Femur (tissue), 1 donor: Measurements from ENCODE around the gene SLC2A4RG.
"Not testable (repeated sequence)": the region's sequence is repeated elsewhere in the genome, so short reads cannot be mapped to it uniquely, and the experiment has no call there.

Experiments used
- DNase-seq: peaks from one replicate; pipeline ENCODE4 v3.0.0-alpha.2; 2017

Gene SLC2A4RG

GRCh38 chr20:63722967-63723622, 16.5 kb upstream of the SLC2A4RG start:
- not testable (repeated sequence) for DNase-seq

DNA sequence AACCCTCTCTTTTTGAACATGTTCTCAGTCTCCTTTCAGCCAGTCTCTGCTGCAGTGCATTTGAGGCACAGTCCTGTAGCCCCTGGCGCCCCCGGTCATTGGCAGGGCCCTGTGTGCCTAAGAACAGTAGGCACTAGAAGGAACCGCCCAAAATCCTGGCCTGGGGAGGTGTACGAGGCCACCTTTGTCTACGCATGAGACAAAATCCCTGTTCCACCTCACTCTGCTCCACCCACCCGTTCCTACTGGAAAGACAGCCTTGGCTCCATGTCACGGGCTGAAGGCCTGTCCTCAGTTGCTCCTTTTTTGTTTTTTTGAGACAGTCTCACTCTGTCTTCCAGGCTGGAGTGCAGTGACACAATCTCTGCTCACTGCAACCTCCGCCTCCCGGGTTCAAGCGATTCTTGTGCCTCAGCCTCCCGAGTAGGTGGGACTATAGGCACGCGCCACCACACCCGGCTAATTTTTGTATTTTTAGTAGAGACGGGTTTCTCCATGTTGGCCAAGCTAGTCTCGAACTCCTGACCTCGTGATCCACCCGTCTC, 9.3 kb upstream of the SLC2A4RG start:
- not testable (repeated sequence) for DNase-seq

DNA sequence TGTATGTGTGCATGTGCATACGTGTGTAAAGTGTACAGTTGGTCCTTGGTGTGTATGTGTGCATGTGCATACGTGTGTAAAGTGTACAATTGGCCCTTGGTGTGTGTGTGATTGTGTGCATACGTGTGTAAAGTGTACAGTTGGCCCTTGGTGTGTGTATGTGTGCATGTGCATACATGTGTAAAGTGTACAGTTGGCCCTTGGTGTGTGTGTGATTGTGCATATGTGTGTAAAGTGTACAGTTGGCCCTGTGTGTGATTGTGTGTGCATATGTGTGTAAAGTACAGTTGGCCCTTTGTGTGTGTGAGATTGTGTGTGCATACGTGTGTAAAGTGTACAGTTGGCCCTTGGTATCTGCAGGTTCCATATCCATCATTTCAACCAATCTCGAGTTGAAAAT, 8.2 kb upstream of the SLC2A4RG start:
- DNase-seq = no peak

DNA sequence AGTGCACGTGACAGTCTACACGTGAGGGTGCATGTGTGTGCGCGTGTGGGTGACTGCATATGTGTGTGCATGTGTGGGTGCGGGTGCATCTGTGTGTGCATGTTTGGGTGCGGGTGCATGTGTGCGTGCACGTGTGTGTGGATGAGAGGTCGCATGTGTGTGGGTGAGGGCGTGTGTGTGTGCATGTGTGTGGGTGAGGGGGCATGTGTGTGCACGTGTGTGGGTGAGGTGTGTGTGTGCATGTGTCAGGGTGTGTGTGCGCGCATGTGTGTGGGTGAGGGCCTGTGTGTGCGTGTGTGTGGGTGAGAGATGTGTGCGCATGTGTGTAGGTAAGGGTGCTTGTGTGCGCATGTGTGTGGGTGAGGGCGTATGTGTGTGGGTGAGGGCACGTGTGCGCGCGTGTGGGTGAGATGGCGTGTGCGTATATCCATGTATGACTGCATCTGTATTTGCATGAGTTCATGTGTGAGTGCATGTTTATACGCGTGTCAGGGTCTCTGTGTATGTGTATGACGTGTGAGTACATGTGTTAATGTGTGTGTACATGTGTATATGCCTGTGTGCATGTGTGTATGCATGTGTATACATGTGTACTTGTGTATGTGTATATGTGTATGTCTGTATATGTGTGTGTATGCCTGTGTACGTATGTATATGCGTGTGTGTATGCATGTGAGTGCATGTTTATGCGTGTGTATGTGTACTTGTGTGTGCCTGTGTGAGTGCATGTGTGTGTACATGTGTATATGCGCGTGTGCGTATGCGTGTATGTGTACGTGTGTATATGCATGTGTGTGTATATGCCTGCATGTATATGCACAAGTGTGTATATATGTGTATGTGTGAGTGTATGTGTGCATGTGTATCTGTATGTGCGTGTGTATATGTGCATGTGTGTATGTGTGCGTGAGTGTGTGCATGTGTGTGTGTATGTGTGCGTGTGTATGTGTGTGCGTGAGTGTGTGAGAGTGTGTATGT, 7.2 kb upstream of the SLC2A4RG start:
- DNase-seq = no peak

- no peak for DNase-seq
Observed at GRCh38 chr20:63733117-63733516, 6.5 kb upstream of the SLC2A4RG start.

GRCh38 chr20:63733579-63734081, 5.9 kb upstream of the SLC2A4RG start:
- DNase-seq = no peak

DNA sequence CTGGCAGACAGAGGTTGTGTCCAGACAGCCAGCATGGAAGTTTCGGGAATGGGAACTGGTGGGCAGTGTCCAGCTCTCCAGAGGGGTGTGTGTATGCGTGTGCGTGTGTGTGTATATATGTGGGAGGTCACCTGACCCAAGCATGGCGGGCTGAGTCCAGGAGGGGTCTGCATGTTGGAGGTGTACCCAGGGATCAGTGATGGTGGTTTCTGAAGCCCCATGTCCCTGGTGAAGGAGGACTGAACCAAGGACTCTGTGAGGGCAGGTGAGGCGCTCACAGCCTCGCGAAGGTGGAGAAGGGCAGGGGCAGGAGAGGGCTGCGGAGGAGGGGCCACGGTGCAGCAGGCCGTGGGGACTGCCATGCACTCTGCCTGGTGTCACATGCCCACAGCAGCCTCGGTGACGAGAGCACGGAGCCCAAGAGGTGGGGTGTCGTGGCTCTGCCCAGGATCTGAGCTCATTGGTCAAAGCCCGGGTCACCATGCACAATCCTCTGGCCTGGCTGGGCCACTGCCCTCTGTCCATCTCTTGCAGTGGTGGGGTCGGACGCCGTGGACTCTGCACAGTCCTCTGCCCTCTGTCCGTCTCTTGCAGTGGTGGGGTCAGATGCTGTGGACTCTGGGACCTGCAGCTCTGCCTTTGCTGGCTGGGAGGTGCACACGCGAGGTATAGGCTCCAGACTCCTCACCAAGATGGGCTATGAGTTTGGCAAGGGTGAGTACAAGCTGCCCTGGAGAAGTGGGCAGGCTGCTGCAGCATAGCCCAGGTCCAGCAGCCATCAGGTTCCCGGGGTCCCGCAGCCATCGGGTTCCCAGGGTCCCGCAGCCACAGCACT, 5.2 kb upstream of the SLC2A4RG start:
- no peak for DNase-seq

- DNase-seq = no peak
Observed at GRCh38 chr20:63734946-63735858, 4.4 kb upstream of the SLC2A4RG start.

DNA sequence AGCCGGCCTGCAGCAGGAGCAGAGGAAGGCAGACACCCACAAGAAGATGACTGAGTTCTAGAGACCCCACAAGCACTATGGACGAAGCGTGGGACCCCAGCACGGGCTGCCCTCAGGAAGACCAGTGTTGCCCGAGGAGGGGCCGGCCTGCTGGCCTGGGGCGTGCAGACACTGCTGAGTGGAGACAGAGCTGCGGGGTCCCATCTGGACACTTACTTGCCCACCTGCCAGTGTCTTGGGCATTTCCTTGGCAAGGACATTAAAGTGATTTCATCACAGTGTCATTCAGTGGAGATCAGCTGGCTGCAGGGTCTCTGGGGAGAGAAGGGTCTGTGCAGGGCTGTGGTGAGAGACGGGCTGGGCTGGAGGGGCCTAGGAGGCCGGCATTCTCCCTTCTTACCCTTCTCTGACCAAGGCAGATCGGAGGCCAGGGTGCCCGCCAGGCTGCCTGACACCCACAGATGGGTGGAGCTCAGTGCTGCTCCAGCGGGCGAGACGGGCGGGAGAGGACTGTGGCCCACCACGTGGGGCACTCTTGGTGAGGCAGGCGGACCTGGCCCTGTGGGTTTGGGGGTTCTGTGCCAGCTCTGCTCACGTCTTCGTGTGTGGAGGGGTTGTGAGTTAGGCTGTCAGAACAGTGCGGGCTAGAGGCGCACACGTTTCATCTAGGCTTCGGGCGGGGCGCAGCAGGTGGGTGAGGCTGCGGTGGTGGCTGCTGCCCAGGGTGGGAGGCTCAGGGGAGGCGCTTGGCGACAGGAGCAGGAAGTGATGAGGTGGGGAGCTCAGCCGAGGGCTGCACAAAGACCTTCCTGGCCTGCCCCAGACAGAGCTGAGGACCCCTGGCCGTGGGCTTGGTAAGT, 3.5 kb upstream of the SLC2A4RG start, which contains the start of gene LIME1:
Gene LIME1 (plus strand): TSS at position 806 of the 860 bp plus-strand sequence. CDS start 886 bp downstream, outside the sequence.
- no peak for DNase-seq

DNA sequence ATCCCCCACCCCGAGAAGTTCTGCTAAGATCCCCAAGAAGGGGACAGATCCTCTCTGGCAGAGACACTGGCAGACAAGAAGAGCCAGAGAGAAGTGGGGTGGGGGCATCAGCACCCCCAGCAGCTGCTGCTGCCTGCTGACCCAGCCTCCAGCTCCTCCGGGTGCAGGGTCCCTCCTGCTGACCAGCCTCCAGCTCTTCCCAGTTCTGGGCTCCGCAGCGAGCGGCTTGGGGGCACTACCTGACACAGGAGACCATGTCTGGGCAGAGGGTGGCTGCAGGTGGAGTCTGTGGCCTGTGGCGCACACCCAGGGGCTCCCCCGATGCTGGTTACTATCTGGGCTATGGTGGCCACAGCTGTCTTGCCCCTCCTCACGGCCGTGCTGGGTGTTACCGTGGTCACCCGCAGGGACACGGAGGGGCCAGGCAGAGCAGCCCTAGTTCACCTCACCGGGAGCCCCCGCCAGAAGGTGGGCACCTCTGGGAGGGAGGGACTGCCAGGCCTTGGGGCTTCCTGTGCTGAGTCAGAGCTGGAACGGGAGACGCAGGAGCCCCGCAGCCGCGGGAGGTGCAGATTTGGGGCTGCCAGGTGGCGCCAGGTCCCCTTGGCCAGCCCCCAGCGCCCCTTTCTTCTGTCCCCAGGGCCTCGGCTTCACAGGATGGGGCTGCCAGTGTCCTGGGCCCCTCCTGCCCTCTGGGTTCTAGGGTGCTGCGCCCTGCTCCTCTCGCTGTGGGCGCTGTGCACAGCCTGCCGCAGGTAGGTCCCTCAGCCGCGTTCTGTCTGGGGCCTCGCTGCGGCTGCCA, 2.5 kb upstream of the SLC2A4RG start:
- DNase-seq = no peak

DNA sequence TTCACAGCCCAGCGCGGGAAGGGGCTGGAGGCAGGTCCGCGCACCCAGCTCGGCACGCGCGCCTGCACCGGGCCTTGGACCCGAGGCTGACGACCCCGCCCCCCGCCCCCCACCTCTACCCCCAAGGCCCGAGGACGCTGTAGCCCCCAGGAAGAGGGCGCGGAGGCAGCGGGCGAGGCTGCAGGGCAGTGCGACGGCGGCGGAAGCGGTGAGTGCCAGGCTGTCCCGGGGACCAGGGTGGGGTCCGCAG, 2.0 kb upstream of the SLC2A4RG start:
- no peak for DNase-seq

DNA sequence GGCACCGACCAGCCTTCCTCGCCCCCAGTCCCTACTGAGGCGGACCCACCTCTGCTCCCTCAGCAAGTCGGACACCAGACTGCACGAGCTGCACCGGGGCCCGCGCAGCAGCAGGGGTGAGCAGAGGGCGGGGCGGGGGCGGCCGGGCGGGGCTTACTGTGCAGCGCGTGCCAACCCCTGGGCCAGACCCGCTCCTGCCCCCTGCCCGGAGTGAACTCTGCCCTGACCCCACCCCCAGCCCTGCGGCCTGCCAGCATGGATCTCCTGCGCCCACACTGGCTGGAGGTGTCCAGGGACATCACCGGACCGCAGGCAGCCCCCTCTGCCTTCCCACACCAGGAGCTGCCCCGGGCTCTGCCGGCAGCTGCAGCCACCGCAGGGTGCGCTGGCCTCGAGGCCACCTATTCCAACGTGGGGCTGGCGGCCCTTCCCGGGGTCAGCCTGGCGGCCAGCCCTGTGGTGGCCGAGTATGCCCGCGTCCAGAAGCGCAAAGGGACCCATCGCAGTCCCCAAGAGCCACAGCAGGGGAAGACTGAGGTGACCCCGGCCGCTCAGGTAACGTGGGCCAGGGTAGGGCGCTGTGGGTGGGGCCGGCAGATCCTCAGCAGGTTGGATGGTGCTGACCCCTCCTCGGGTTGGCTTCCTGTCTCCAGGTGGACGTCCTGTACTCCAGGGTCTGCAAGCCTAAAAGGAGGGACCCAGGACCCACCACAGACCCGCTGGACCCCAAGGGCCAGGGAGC, 1.5 kb upstream of the SLC2A4RG start:
- DNase-seq = no peak

DNA sequence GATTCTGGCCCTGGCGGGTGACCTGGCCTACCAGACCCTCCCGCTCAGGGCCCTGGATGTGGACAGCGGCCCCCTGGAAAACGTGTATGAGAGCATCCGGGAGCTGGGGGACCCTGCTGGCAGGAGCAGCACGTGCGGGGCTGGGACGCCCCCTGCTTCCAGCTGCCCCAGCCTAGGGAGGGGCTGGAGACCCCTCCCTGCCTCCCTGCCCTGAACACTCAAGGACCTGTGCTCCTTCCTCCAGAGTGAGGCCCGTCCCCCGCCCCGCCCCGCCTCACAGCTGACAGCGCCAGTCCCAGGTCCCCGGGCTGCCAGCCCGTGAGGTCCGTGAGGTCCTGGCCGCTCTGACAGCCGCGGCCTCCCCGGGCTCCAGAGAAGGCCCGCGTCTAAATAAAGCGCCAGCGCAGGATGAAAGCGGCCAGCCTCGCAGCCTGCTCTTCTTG, 868 bp upstream of the SLC2A4RG start:
- peak; percentile 83 for DNase-seq

DNA sequence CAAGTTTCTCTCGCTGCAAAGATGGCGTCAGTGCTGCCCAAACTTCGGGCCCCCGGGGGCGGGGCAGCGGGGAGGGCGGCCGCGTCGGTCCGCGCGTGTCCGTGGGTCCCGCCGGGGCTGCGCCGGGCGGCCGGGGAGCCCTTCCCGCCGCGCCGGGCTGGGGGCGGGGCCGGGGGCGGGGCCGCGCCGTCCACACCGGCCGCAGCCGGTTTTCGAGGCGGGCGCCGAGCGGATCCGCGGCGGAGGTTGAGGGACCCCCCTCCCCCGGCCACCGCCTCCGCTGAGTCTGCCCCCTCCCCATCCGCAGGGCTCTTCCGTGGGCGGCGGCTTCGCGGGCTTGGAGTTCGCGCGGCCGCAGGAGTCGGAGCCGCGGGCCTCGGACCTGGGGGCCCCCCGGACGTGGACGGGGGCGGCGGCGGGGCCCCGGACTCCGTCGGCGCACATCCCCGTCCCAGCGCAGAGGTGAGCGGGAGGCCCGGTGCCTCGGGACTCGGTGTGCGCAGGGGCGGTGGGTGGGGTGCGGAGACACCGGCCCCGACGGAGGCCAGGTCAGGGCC, 572 bp downstream of the SLC2A4RG start:
- peak; percentile 73 for DNase-seq

GRCh38 chr20:63740627-63741353, 1.2 kb downstream of the SLC2A4RG start:
- peak; percentile 96 for DNase-seq

- DNase-seq = no peak
Observed at GRCh38 chr20:63741354-63741675, 1.7 kb downstream of the SLC2A4RG start.

- no peak for DNase-seq
Observed at GRCh38 chr20:63741676-63742380, 2.3 kb downstream of the SLC2A4RG start.
